OCI-LY3 (cell line): ENCODE measurements around the gene APBB1.

Experiments
- H2AFZ ChIP-seq: fragments of 200-600, 300-600 bp; shearing (Covaris generic); 2 replicates; pipeline ENCODE4 v1.6.0; 2014; ENCODE audit warnings: antibody characterized with exemption, low read depth, low read length
- H3K27ac ChIP-seq: fragments of 200-600, 300-600 bp; sonication (generic); 2 replicates; pipeline ENCODE4 v1.5.1; 2014; ENCODE audit warnings: mild to moderate bottlenecking, low read length, moderate library complexity, mixed read lengths
- H3K27me3 ChIP-seq: fragments of 200-600, 300-600 bp; sonication (generic); 2 replicates; pipeline ENCODE4 v1.6.1; 2014; ENCODE audit warnings: low read depth, low read length, mixed read lengths
- H3K36me3 ChIP-seq: fragments of 200-600, 300-600 bp; sonication (generic); replicated peaks from 2 replicates; pipeline ENCODE3; 2014; ENCODE audit warnings: low read depth, low read length, mixed read lengths
- H3K4me1 ChIP-seq: fragments of 300-600, 200-600 bp; sonication (generic); 2 replicates; pipeline ENCODE4 v1.6.1; 2014; ENCODE audit warnings: low read length, mixed read lengths
- H3K4me2 ChIP-seq: fragments of 200-600, 300-600 bp; sonication (generic); 2 replicates; pipeline ENCODE4 v1.6.1; 2014; ENCODE audit warnings: low read length, mixed read lengths
- H3K4me3 ChIP-seq: fragments of 300-600, 200-600 bp; sonication (generic); 2 replicates; pipeline ENCODE4 v1.5.1; 2014; ENCODE audit warnings: antibody characterized with exemption, mild to moderate bottlenecking, low read length, moderate library complexity
- H3K79me2 ChIP-seq: fragments of 300-600, 200-600 bp; shearing (Covaris generic); 2 replicates; pipeline ENCODE4 v1.6.1; 2014; ENCODE audit warnings: mild to moderate bottlenecking, low read length, mixed read lengths
- H3K9ac ChIP-seq: fragments of 300-600, 200-600 bp; shearing (Covaris generic); 2 replicates; pipeline ENCODE4 v1.6.0; 2014; ENCODE audit warnings: mild to moderate bottlenecking, low read length, moderate library complexity
- H3K9me3 ChIP-seq: fragments of 200-600, 300-600 bp; shearing (Covaris generic); 2 replicates; pipeline ENCODE4 v1.6.1; 2014; ENCODE audit warnings: low read length, mixed read lengths; ENCODE audit not compliant: insufficient read depth
- H4K20me1 ChIP-seq: fragments of 200-600, 300-600 bp; sonication (generic); 2 replicates; pipeline ENCODE4 v1.6.1; 2016; ENCODE audit warnings: low read length, mixed read lengths; ENCODE audit not compliant: insufficient read depth
- CTCF ChIP-seq: fragments of 200-600, 300-600 bp; sonication (generic); IDR thresholded peaks from 2 replicates; pipeline ENCODE4 v1.5.1; 2014; ENCODE audit warnings: antibody characterized with exemption, low read length, low read depth
- EZH2phosphoT487 ChIP-seq: fragments of 200-600 bp; shearing (Covaris generic); IDR thresholded peaks from 2 replicates; pipeline ENCODE4 v1.6.1; 2018; ENCODE audit warnings: antibody characterized with exemption, mixed run types, low read depth

APBB1 gene

GRCh38 chr11:6440906-6441358, 22.0 kb upstream of the APBB1 start, which contains the start of gene HPX:
Gene HPX, minus strand, starts transcription at chr11:6440987. Its CDS starts 24 bp downstream, at chr11:6440963.
- H3K4me1 ChIP-seq: peaks cover 9% of the 10 kb centered on the region
- H3K27me3 ChIP-seq: no peaks in the 10 kb centered on the region
- no peaks in the 10 kb centered on the region for H3K9me3 ChIP-seq
- no peak within 1 kb of the TSS for H3K4me3 ChIP-seq
- H3K27ac ChIP-seq: no peak within 1 kb of the TSS
- H4K20me1 ChIP-seq: no peaks in the 10 kb centered on the region
- no peak within 1 kb of the TSS for H3K4me2 ChIP-seq
- H2AFZ ChIP-seq: no peak within 1 kb of the TSS
- TF ChIP-seq EZH2phosphoT487 (no peak), CTCF (no peak)
- no peaks in the 10 kb centered on the region for H3K79me2 ChIP-seq
- no peak within 1 kb of the TSS for H3K9ac ChIP-seq
- H3K36me3 ChIP-seq: no peaks in the 10 kb centered on the region

- Histone ChIP-seq H3K79me2 (no peaks in the 10 kb centered on the region), H3K27me3 (no peaks in the 10 kb centered on the region), H3K36me3 (no peaks in the 10 kb centered on the region), H3K27ac (no peak overlapping the region), H3K9me3 (no peaks in the 10 kb centered on the region), H3K9ac (no peak overlapping the region), H3K4me1 (peaks cover 9% of the 10 kb centered on the region), H4K20me1 (no peaks in the 10 kb centered on the region), H2AFZ (no peak overlapping the region), H3K4me2 (no peak overlapping the region), H3K4me3 (no peak overlapping the region)
- peak; percentile 42 for TF ChIP-seq CTCF
- TF ChIP-seq EZH2phosphoT487: no peak
Measured at GRCh38 chr11:6438979-6439571, 20.2 kb upstream of the APBB1 start.

GRCh38 chr11:6437993-6438392, 19.1 kb upstream of the APBB1 start:
- Histone ChIP-seq H3K4me2 (no peak overlapping the region), H4K20me1 (no peaks in the 10 kb centered on the region), H3K4me3 (no peak overlapping the region), H3K27ac (no peak overlapping the region), H3K9me3 (no peaks in the 10 kb centered on the region), H3K4me1 (peaks cover 9% of the 10 kb centered on the region), H3K27me3 (no peaks in the 10 kb centered on the region), H3K9ac (no peak overlapping the region), H2AFZ (peak overlapping the region; percentile 44; the same call in 1 of the 2 replicates), H3K79me2 (no peaks in the 10 kb centered on the region), H3K36me3 (no peaks in the 10 kb centered on the region)
- TF ChIP-seq CTCF (no peak), EZH2phosphoT487 (no peak)

DNA sequence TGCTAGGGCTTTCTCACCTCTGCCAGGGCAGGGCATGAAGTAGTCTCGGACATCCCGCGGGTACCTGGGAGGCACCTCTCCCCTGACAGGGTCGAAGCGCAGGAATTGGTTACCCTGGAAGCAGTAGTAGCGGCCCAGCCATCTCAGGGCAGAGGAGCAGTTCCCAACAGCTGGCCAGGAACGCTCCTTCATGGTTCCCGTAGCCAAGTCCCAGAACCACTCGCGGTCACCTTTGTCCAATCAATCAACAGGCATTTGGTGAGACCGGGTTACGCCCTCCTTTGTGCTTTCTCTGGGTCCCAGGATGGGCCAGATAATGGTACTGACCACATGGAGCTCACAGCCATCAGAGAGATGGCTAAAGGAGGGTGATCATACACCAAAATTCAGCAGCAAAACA, 18.5 kb upstream of the APBB1 start:
- Histone ChIP-seq H3K27me3 (no peaks in the 10 kb centered on the region), H3K4me1 (peaks cover 9% of the 10 kb centered on the region), H3K9ac (no peak overlapping the region), H4K20me1 (no peaks in the 10 kb centered on the region), H3K4me3 (no peak overlapping the region), H3K9me3 (no peaks in the 10 kb centered on the region), H3K79me2 (no peaks in the 10 kb centered on the region), H3K4me2 (no peak overlapping the region), H3K36me3 (no peaks in the 10 kb centered on the region), H3K27ac (no peak overlapping the region), H2AFZ (0 out of 2 replicates have a peak overlapping the region, but pooled peaks have one; percentile 44)
- TF ChIP-seq CTCF: no peak
- TF ChIP-seq EZH2phosphoT487: no peak
